HEK293T (cell line): Measurements from ENCODE around the gene GTPBP6.
"Not testable (repeated sequence)": the region's sequence is repeated elsewhere in the genome, so short reads cannot be mapped to it uniquely, and the experiment has no call there.

Source experiments
- CTCF ChIA-PET: fragments of 350-600 bp; formaldehyde crosslinking; extraction: SDS; loops from one replicate; lab custom pipeline; 2021; ENCODE audit warnings: antibody characterized with exemption, inconsistent platforms; lab: Yijun Ruan, JAX
- POLR2A ChIA-PET: fragments of 350-600 bp; formaldehyde crosslinking; extraction: SDS; loops from one replicate; lab custom pipeline; 2020; ENCODE audit warnings: antibody characterized with exemption, inconsistent platforms; lab: Yijun Ruan, JAX
- DNase-seq: peaks from one replicate; pipeline ENCODE4 v3.0.0; 2012; ENCODE audit warnings: mixed read lengths; ENCODE audit errors: extremely low spot score
- ARNT ChIP-seq: fragments of 450-650 bp; IDR thresholded peaks from 2 replicates; pipeline ENCODE4 v1.6.1; 2017; ENCODE audit warnings: mild to moderate bottlenecking
- BHLHE40 ChIP-seq: fragments of 450-650 bp; IDR thresholded peaks from 2 replicates; pipeline ENCODE4 v1.6.1; 2016; ENCODE audit warnings: mild to moderate bottlenecking, moderate library complexity, borderline replicate concordance
- CTBP1 ChIP-seq: fragments of 450-650 bp; IDR thresholded peaks from 2 replicates; pipeline ENCODE4 v1.6.1; 2016; ENCODE audit warnings: borderline replicate concordance
- ELF4 ChIP-seq: fragments of 450-650 bp; IDR thresholded peaks from 2 replicates; pipeline ENCODE4 v1.6.1; 2017; ENCODE audit warnings: antibody characterized with exemption
- FOXA1 ChIP-seq: fragments of 450-650 bp; IDR thresholded peaks from 2 replicates; pipeline ENCODE4 v1.6.1; 2016; ENCODE audit warnings: mild to moderate bottlenecking
- FOXK2 ChIP-seq: fragments of 450-650 bp; IDR thresholded peaks from 2 replicates; pipeline ENCODE4 v1.6.1; 2016; ENCODE audit warnings: mild to moderate bottlenecking
- FOXM1 ChIP-seq: fragments of 450-650 bp; IDR thresholded peaks from 2 replicates; pipeline ENCODE4 v1.6.1; 2017; ENCODE audit warnings: mild to moderate bottlenecking, borderline replicate concordance
- HDGF ChIP-seq: fragments of 450-650 bp; IDR thresholded peaks from 2 replicates; pipeline ENCODE4 v1.6.1; 2017; ENCODE audit warnings: antibody characterized with exemption, borderline replicate concordance
- L3MBTL2 ChIP-seq: fragments of 450-650 bp; conservative IDR thresholded peaks from 2 replicates; pipeline ENCODE4 v1.6.1; 2016; ENCODE audit warnings: mild to moderate bottlenecking
- LEF1 ChIP-seq: fragments of 450-650 bp; IDR thresholded peaks from 2 replicates; pipeline ENCODE4 v1.6.1; 2017; ENCODE audit warnings: mild to moderate bottlenecking, borderline replicate concordance
- NFRKB ChIP-seq: fragments of 450-650 bp; IDR thresholded peaks from 2 replicates; pipeline ENCODE4 v1.6.1; 2016; ENCODE audit warnings: mild to moderate bottlenecking, moderate library complexity
- PKNOX1 ChIP-seq: fragments of 450-650 bp; IDR thresholded peaks from 2 replicates; pipeline ENCODE4 v1.6.1; 2016
- SP1 ChIP-seq: fragments of 450-650 bp; IDR thresholded peaks from 2 replicates; pipeline ENCODE4 v1.6.1; 2017
- SUZ12 ChIP-seq: fragments of 450-650 bp; IDR thresholded peaks from 2 replicates; pipeline ENCODE4 v1.6.1; 2016; ENCODE audit warnings: mild to moderate bottlenecking
- TARDBP ChIP-seq: fragments of 450-650 bp; IDR thresholded peaks from 2 replicates; pipeline ENCODE4 v1.6.1; 2016
- ZNF384 ChIP-seq: fragments of 450-650 bp; IDR thresholded peaks from 2 replicates; pipeline ENCODE4 v1.6.1; 2016

The GTPBP6 gene

GRCh38 chrX:264634-265455 lies 53.8 kb downstream of the GTPBP6 start:
- POLR2A ChIA-PET: no interaction called here
- CTCF ChIA-PET: no interaction called here
- DNase-seq: no peak
- no peak for TF ChIP-seq SP1
- no peak for TF ChIP-seq FOXM1
- no peak for TF ChIP-seq CTBP1

- POLR2A ChIA-PET, DNase-seq, CTCF ChIA-PET: not testable (repeated sequence)
Observed at GRCh38 chrX:264006-264405, 54.6 kb downstream of the GTPBP6 start.

GRCh38 chrX:262381-262909 lies 56.2 kb downstream of the GTPBP6 start:
- CTCF ChIA-PET: no interaction called here
- no peak for TF ChIP-seq SUZ12
- TF ChIP-seq BHLHE40: no peak
- TF ChIP-seq HDGF: no peak
- TF ChIP-seq TARDBP: no peak
- no peak for TF ChIP-seq LEF1
- TF ChIP-seq PKNOX1: no peak
- no peak for TF ChIP-seq NFRKB
- no peak for TF ChIP-seq L3MBTL2
- POLR2A ChIA-PET: no interaction called here
- DNase-seq: no peak

- TF ChIP-seq LEF1 (no peak), TARDBP (no peak), PKNOX1 (no peak)
- DNase-seq: no peak
- POLR2A ChIA-PET: no interaction called here
- CTCF ChIA-PET: no interaction called here
Observed at GRCh38 chrX:261919-262352, 56.7 kb downstream of the GTPBP6 start.

- ChIA-PET POLR2A (no interaction called here), CTCF (no interaction called here)
- no peak for TF ChIP-seq SUZ12
- DNase-seq: no peak
Observed at GRCh38 chrX:261167-261918, 57.3 kb downstream of the GTPBP6 start.

- ChIA-PET CTCF (no interaction called here), POLR2A (no interaction called here)
- no peak for DNase-seq
- TF ChIP-seq L3MBTL2 (no peak), FOXK2 (no peak), SUZ12 (no peak), FOXA1 (no peak), SP1 (no peak), HDGF (no peak), LEF1 (no peak), CTBP1 (no peak), BHLHE40 (no peak), FOXM1 (no peak), ELF4 (no peak), NFRKB (no peak), TARDBP (no peak), PKNOX1 (no peak), ARNT (no peak), ZNF384 (no peak)
Observed at GRCh38 chrX:259692-260355, 58.8 kb downstream of the GTPBP6 start.
